ENCODE data around the gene GRK1.

Gene GRK1

GRCh38 chr13:113650731-113651148, 16.3 kb upstream of the GRK1 start:
- no peak overlapping the region for H3K4me3 ChIP-seq (ENCODE audit: low read length)
- DNase-seq (ENCODE audit: low read depth) = no peak
- no peak for TF ChIP-seq CTCF (conservative IDR thresholded peaks at IDR 0.05; ENCODE audit: low read depth, low read length)

GRCh38 chr13:113651511-113652403, 15.3 kb upstream of the GRK1 start:
- TF ChIP-seq CTCF (conservative IDR thresholded peaks at IDR 0.05; ENCODE audit: low read depth, low read length) = no peak
- H3K4me3 ChIP-seq (ENCODE audit: low read length) = no peak overlapping the region
- DNase-seq (ENCODE audit: low read depth) = no peak

GRCh38 chr13:113652404-113653263, 14.4 kb upstream of the GRK1 start:
- no peak for TF ChIP-seq CTCF (conservative IDR thresholded peaks at IDR 0.05; ENCODE audit: low read depth, low read length)
- no peak for DNase-seq (ENCODE audit: low read depth)
- H3K4me3 ChIP-seq (ENCODE audit: low read length) = no peak overlapping the region

- H3K4me3 ChIP-seq (ENCODE audit: low read length) = no peak overlapping the region
- no peak for DNase-seq (ENCODE audit: low read depth)
- TF ChIP-seq CTCF (conservative IDR thresholded peaks at IDR 0.05; ENCODE audit: low read depth, low read length) = no peak
These were observed 13.5 kb upstream of the GRK1 start for GRCh38 chr13:113653264-113654174.

GRCh38 chr13:113654175-113654560, 12.9 kb upstream of the GRK1 start:
- no peak for TF ChIP-seq CTCF (conservative IDR thresholded peaks at IDR 0.05; ENCODE audit: low read depth, low read length)
- no peak for DNase-seq (ENCODE audit: low read depth)
- H3K4me3 ChIP-seq (ENCODE audit: low read length) = no peak overlapping the region

- DNase-seq (ENCODE audit: low read depth) = no peak
- TF ChIP-seq CTCF (conservative IDR thresholded peaks at IDR 0.05; ENCODE audit: low read depth, low read length) = no peak
- no peak overlapping the region for H3K4me3 ChIP-seq (ENCODE audit: low read length)
These were observed 12.3 kb upstream of the GRK1 start for GRCh38 chr13:113654591-113655345.
